ENCODE data around the gene MAD1L1. TPM values are rescaled to one million over a fixed set of nuclear protein-coding genes. Genes with fewer than 3 reads are reported as not detected.

MAD1L1 gene
- total RNA-seq, 2 donors from 2014 or later = 59.1 to 61.4 TPM

GRCh38 chr7:1994931-1995330 is 237.8 kb downstream of the MAD1L1 start:
- no peaks in the 10 kb centered on the region for H3K27me3 ChIP-seq (ENCODE audit: control insufficient read depth, insufficient read depth, low read length, poor library complexity, severe bottlenecking)
- no peaks in the 10 kb centered on the region for H3K36me3 Mint-ChIP-seq (ENCODE audit: low read depth)
- 93 to 96% methylated on average over 13 of the region's 13 CpGs for WGBS, 2 experiments (ENCODE audit: insufficient coverage in 1 of 2, insufficient read length in 1 of 2)
- no peaks in the 10 kb centered on the region for H3K9me3 Mint-ChIP-seq
- no peak for DNase-seq
- H3K27ac Mint-ChIP-seq = no peak overlapping the region
- H3K4me1 ChIP-seq (ENCODE audit: control insufficient read depth, insufficient read depth, low read length) = no peaks in the 10 kb centered on the region
- no peak for TF ChIP-seq CTCF (conservative IDR thresholded peaks at IDR 0.05)
- H3K4me1 Mint-ChIP-seq = no peaks in the 10 kb centered on the region
- no peak overlapping the region for H3K27ac ChIP-seq (ENCODE audit: low read depth, low read length)
- no peaks in the 10 kb centered on the region for H3K9me3 ChIP-seq (ENCODE audit: control insufficient read depth, low read length)
- H3K9ac ChIP-seq (ENCODE audit: extremely low read depth, low read length, poor library complexity, severe bottlenecking) = no peak overlapping the region
- H3K4me3 Mint-ChIP-seq = no peak overlapping the region
- no peaks in the 10 kb centered on the region for H3K36me3 ChIP-seq (ENCODE audit: control insufficient read depth, insufficient read depth, low read length)
- H3K27me3 Mint-ChIP-seq (ENCODE audit: insufficient read depth) = no peaks in the 10 kb centered on the region
- H3K4me3 ChIP-seq (ENCODE audit: low read length) = no peak overlapping the region

GRCh38 chr7:1993776-1994740 is 238.7 kb downstream of the MAD1L1 start:
- no peaks in the 10 kb centered on the region for H3K36me3 ChIP-seq (ENCODE audit: control insufficient read depth, insufficient read depth, low read length)
- Mint-ChIP-seq H3K36me3 (ENCODE audit: low read depth) (no peaks in the 10 kb centered on the region), H3K9me3 (no peaks in the 10 kb centered on the region), H3K4me1 (no peaks in the 10 kb centered on the region), H3K27ac (no peak overlapping the region), H3K4me3 (no peak overlapping the region), H3K27me3 (ENCODE audit: insufficient read depth) (no peaks in the 10 kb centered on the region)
- H3K4me1 ChIP-seq (ENCODE audit: control insufficient read depth, insufficient read depth, low read length) = no peaks in the 10 kb centered on the region
- peak overlapping the region; percentile 36 for H3K27ac ChIP-seq (ENCODE audit: low read depth, low read length)
- no peak for TF ChIP-seq CTCF (conservative IDR thresholded peaks at IDR 0.05)
- 84 to 91% methylated on average over 20 to 27 of the region's 27 CpGs for WGBS, 2 experiments (ENCODE audit: insufficient coverage in 1 of 2, insufficient read length in 1 of 2)
- no peak for DNase-seq
- H3K27me3 ChIP-seq (ENCODE audit: control insufficient read depth, insufficient read depth, low read length, poor library complexity, severe bottlenecking) = no peaks in the 10 kb centered on the region
- no peak overlapping the region for H3K9ac ChIP-seq (ENCODE audit: extremely low read depth, low read length, poor library complexity, severe bottlenecking)
- no peaks in the 10 kb centered on the region for H3K9me3 ChIP-seq (ENCODE audit: control insufficient read depth, low read length)
- no peak overlapping the region for H3K4me3 ChIP-seq (ENCODE audit: low read length)

GRCh38 chr7:1993031-1993695 is 239.6 kb downstream of the MAD1L1 start:
- Histone ChIP-seq H3K27ac (ENCODE audit: low read depth, low read length) (peak overlapping the region; percentile 36), H3K27me3 (ENCODE audit: control insufficient read depth, insufficient read depth, low read length, poor library complexity, severe bottlenecking) (no peaks in the 10 kb centered on the region), H3K4me3 (ENCODE audit: low read length) (no peak overlapping the region), H3K36me3 (ENCODE audit: control insufficient read depth, insufficient read depth, low read length) (no peaks in the 10 kb centered on the region), H3K9ac (ENCODE audit: extremely low read depth, low read length, poor library complexity, severe bottlenecking) (no peak overlapping the region), H3K9me3 (ENCODE audit: control insufficient read depth, low read length) (no peaks in the 10 kb centered on the region), H3K4me1 (ENCODE audit: control insufficient read depth, insufficient read depth, low read length) (no peaks in the 10 kb centered on the region)
- no peak for DNase-seq
- H3K4me1 Mint-ChIP-seq = no peaks in the 10 kb centered on the region
- WGBS, 2 experiments (ENCODE audit: insufficient coverage in 1 of 2, insufficient read length in 1 of 2) = 92 to 96% methylated on average over 13 of the region's 13 CpGs
- no peaks in the 10 kb centered on the region for H3K27me3 Mint-ChIP-seq (ENCODE audit: insufficient read depth)
- no peaks in the 10 kb centered on the region for H3K36me3 Mint-ChIP-seq (ENCODE audit: low read depth)
- H3K4me3 Mint-ChIP-seq = no peak overlapping the region
- no peak for TF ChIP-seq CTCF (conservative IDR thresholded peaks at IDR 0.05)
- H3K9me3 Mint-ChIP-seq = no peaks in the 10 kb centered on the region
- H3K27ac Mint-ChIP-seq = no peak overlapping the region

Data from endodermal cell (in vitro differentiated cells).